ENCODE data around the gene SKOR1.
A peak's percentile ranks its signal among the peaks of the same experiment; 100 is the strongest.

Gene SKOR1

GRCh38 chr15:67854358-67854757, 29.0 kb downstream of the SKOR1 start:
- DNase-seq, result no peak

- no peak for DNase-seq
These were observed 30.5 kb downstream of the SKOR1 start for GRCh38 chr15:67855842-67856241.

- DNase-seq, result no peak
These were observed 31.9 kb downstream of the SKOR1 start for GRCh38 chr15:67857220-67857619.

- no peak for DNase-seq
These were observed 34.1 kb downstream of the SKOR1 start for GRCh38 chr15:67859331-67859946.

GRCh38 chr15:67861983-67862382, 36.7 kb downstream of the SKOR1 start:
- DNase-seq, result no peak

GRCh38 chr15:67862750-67863441, 37.6 kb downstream of the SKOR1 start:
- no peak for DNase-seq

- peak; percentile 87 for DNase-seq
These were observed 38.2 kb downstream of the SKOR1 start for GRCh38 chr15:67863442-67863987.

GRCh38 chr15:67865331-67865730, 40.0 kb downstream of the SKOR1 start:
- DNase-seq, result no peak

GRCh38 chr15:67865766-67866165, 40.5 kb downstream of the SKOR1 start:
- no peak for DNase-seq

- DNase-seq, result no peak
These were observed 44.4 kb downstream of the SKOR1 start for GRCh38 chr15:67869701-67870100.

GRCh38 chr15:67870868-67871408, 45.6 kb downstream of the SKOR1 start:
- no peak for DNase-seq

GRCh38 chr15:67873777-67874176, 48.5 kb downstream of the SKOR1 start:
- DNase-seq, result peak; percentile 3

- DNase-seq, result no peak
These were observed 53.5 kb downstream of the SKOR1 start for GRCh38 chr15:67878712-67879206.

- DNase-seq, result no peak
These were observed 54.3 kb downstream of the SKOR1 start for GRCh38 chr15:67879440-67880129.

GRCh38 chr15:67880651-67881182, 55.4 kb downstream of the SKOR1 start:
- DNase-seq, result no peak

GRCh38 chr15:67882487-67883233, 57.4 kb downstream of the SKOR1 start:
- DNase-seq, result no peak

- DNase-seq, result no peak
These were observed 58.0 kb downstream of the SKOR1 start for GRCh38 chr15:67883234-67883773.

- no peak for DNase-seq
These were observed 58.7 kb downstream of the SKOR1 start for GRCh38 chr15:67884009-67884408.
